CD1c-positive myeloid dendritic cell (primary cell): ENCODE results near the gene VWA3A.
"Not testable (repeated sequence)": the region's sequence is repeated elsewhere in the genome, so short reads cannot be mapped to it uniquely, and the experiment has no call there.

Source experiments
- DNase-seq: peaks from one replicate; pipeline ENCODE4 v3.0.0-alpha.2; 2016; ENCODE audit errors: extremely low spot score

Gene VWA3A, protein sequence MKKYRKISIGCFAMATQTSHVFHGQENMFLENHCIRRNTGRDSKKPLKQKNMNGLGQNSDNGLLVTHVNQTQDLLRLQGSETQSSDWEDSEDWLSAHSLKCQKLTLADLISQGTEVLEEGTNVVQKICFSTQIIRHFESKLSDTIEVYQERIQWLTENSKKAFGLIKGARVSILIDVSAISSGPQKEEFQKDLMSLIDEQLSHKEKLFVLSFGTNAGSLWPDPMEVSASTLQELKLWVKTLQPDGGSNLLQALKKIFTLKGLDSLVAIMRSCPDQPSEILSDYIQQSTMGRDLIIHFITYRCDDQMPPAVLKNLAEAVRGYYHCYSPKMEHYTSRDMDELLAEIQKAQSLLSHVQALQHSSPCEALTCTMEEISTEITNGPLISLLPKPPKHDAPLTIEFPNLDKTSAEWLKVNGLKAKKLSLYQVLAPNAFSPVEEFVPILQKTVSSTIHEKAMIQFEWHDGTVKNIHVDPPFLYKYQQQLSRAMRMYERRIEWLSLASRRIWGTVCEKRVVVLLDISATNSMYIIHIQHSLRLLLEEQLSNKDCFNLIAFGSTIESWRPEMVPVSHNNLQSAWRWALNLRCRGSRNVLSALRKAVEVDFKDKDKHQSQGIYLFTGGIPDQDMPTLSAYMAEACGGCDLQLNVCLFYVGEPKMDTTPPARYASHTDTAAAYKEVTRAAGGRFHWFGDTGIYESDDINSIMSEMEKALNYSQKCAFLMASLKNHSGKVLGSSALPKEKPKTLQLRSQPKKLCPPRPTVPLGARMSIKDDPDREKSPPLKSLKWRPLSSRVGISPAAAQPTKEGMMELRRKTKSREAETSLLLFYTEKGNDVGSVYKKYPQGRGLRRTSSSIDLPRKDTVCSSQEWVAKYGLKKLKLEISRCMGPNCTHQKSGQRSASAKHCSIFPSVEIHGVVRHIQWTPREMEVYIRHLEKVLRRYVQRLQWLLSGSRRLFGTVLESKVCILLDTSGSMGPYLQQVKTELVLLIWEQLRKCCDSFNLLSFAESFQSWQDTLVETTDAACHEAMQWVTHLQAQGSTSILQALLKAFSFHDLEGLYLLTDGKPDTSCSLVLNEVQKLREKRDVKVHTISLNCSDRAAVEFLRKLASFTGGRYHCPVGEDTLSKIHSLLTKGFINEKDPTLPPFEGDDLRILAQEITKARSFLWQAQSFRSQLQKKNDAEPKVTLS

DNA sequence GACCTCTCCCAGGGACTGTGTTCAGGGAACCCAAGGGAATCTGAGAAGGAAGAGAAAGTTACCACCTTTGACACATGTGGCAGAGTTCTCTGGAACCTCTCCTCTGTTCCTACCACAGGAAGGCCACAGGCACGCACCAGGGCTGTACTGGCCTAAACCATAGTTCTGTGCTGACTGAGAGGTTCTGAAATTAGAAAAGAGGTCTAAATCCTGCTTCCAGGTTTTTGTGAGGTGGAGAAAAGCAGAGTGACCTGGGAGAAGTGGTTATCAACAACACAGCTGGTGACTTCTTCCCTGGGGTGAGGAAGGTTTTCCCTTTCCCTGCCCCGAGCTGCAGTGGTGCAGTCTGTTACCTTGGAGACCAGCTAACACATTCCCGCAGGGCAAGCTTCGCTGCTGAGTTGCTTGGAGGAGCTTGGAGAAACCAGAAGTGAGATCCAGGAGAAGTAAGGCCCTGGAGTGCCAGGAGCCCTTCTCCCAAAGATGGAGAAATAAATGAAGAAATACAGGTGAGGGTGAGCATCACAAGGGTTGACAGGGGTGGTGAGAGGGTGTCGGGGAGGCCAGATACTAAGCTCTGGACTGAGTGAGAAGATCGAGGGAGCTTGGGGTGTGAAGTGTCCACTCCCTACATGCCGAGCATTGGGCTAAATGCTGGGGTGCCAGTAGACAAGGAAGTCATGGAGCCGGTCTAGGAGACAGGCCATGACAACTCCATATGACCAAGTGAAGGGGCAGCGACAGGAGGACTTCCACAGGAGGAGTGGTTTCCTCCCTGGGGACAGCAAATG, at the start of gene VWA3A:
Gene VWA3A (plus strand): TSS at position 399 of the 791 bp plus-strand sequence. CDS start 97 bp downstream, at position 496.
- DNase-seq, result no peak

DNA sequence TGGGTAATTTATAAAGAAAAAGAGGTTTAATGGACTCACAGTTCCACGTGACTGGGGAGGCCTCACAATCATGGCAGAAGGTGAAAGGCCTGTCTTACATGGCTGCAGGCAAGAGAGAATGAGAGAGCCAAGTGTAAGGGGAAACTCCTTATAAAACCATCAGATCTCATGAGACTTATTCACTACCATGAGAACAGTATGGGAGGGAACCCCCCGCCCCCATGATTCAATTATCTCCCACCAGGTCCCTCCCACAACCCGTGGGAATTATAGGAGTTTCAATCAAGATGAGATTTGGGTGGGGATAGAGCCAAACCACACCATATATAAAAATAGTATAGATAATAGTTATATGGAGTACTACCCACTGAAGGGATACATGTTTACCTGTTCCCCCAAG, 48.5 kb upstream of the VWA3A start:
- not testable (repeated sequence) for DNase-seq

DNA sequence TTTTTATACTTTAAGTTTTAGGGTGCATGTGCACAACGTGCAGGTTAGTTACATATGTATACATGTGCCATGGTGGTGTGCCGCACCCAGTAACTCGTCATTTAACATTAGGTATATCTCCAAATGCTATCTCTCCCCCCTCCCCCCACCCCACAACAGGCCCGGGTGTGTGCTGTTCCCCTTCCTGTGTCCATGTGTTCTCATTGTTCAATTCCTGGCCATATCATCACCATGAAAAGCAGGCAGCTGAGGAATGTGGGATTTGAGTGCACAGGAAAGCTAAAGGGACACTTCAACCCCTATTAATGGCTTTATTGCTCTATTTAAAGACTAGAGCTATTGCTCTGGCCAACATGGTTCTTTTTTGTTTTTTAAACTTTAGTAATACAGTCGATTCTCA, 46.5 kb upstream of the VWA3A start:
- DNase-seq, result not testable (repeated sequence)

DNA sequence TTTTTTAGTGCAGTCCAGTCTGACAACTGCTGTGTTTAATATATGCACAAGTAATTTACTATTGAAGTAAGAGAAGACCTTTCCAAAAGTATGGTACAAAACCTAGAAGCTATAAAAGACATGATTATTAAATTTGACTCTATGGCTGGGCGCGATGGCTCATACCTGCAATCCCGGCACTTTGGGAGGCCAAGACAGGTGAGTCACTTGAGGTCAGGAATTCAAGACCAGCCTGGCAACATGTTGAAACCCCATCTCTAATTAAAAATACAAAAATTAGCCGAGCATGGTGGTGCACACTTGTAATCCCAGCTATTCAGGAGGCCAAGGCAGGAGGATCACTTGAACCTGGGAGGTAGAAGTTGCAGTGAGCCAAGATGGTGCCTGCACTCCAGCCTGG, 41.4 kb upstream of the VWA3A start:
- DNase-seq, result no peak

DNA sequence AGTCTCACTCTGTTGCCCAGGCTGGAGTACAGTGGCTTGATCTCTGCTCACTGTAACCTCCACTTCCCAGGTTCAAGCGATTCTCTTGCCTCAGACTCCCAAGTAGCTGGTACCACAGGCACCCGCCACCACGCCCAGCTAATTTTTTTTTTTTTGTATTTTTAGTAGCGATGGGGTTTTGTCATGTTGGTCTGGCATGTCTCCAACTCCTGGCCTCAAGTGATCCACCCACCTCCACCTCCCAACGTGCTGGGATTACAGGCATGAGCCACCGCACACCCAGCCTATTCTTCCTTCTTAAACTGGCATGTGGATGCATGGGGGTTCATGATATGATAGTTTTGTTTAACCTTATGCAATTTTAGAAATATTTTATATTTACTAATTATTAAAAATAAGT, 39.4 kb upstream of the VWA3A start:
- no peak for DNase-seq

DNA sequence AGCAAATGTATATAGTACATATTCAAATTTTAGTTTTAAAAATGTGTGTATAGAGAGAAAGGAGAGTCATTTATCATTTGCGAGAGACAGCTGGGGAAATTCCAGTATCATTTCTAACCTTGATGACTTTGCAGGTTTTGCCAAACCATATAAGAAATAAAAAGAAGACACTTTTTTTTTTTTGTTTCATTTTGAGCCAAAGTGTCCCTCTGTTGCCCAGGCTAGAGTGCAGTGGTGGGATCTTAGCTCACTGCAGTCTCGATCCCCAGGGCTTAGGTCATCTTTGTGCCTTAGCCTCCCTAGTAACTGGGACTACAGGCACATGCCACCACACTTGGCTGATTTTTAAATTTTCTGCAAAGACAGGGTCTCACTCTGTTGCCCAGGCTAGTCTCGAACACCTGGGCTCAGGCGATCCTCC, 38.4 kb upstream of the VWA3A start:
- no peak for DNase-seq

DNA sequence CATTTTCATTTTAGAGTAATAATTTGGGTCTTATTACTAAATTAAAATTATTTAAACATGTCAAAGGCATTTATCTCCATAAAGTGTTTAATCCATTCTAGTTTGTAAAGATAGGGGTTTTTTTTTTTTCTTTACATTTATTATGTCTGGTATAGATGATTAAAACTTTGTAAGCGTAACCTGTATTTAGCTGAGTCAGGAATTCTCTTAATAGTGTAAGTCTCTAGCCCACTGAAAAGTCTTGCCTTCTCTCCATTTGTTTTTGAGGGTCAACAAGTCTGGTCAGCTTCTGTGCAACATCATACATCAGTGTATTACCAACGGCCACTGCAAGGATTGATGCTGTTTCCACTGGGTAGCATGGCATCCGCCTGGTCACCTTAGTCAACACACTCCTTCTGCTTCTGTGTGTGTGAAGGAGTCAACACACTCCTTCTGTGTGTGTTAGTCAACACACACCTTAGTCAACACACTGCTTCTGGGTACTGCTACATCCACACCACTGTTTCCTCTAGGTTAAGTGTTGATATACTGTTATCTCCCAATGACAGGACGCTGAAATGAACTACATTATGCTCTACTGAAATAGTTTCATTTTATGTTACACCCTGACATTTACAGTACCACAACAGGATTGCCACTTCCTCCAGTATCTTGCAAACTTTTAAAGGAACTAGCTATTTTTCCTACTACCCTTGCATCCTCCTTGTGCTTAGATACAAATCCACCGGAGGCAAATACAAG, 37.3 kb upstream of the VWA3A start:
- DNase-seq, result no peak

DNA sequence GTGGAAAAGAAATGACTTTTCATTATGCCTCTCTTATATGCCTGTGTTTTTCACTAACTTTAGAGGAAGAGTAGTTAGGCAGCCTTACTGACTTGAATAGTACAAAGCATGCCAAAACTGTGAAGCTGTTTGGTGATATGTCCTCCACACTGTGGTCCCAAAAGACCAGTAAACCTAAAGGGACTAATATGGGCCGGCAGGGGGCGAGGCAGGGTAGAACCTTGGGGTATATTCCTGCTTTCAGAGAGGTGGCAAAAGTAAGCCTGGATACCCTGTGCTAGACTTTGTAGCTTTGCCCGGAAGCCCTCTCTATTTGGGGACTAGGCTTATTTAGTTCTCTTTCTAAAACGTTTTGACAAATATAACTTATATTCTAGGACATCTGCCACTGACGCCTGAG, 36.5 kb upstream of the VWA3A start:
- DNase-seq, result no peak

DNA sequence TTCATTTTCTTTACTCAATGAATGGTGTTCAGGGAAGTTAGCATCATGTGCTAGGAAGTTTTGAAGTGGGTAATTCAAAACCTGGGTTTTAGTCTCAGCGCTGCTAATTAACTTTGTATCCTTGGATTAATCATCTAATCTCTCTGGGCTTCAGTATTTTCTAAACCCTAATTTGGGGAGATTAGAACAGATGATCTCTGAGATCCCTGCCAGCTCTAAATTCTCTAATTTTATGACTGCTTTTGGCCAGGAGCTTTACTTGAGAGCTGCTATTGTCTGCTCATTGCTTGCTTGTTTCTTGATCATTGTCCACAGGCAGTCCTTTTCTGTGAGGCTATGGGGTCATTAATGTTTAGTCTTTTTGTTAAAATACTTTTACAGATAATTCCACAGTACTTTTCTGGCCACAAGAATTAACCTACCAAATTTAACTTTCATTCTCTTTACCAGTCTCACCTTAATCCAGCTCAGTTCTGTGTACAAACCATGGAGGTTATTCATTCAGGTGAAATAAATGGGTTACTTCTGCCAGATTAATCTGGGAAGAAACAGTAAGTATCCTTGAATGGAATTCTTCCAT, 28.4 kb upstream of the VWA3A start:
- DNase-seq, result no peak

DNA sequence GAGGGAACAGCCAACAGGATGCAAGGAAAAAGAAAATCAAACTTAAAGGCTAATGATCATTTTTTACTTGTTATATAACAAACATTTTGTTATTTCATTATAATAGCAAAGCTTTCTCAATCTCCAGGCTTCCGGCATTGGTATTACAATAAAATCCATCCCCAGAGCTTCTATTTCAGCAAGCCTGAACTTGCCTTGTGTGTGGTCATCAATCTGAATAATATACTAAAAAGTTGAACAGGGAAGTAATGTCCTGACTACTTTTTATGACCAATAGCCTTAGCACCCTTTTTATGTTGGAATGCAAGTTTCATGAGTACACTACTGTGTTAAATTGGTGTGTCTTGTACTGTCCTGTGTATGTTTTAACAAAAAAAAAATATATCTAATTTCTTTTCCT, 27.1 kb upstream of the VWA3A start:
- DNase-seq, result no peak

DNA sequence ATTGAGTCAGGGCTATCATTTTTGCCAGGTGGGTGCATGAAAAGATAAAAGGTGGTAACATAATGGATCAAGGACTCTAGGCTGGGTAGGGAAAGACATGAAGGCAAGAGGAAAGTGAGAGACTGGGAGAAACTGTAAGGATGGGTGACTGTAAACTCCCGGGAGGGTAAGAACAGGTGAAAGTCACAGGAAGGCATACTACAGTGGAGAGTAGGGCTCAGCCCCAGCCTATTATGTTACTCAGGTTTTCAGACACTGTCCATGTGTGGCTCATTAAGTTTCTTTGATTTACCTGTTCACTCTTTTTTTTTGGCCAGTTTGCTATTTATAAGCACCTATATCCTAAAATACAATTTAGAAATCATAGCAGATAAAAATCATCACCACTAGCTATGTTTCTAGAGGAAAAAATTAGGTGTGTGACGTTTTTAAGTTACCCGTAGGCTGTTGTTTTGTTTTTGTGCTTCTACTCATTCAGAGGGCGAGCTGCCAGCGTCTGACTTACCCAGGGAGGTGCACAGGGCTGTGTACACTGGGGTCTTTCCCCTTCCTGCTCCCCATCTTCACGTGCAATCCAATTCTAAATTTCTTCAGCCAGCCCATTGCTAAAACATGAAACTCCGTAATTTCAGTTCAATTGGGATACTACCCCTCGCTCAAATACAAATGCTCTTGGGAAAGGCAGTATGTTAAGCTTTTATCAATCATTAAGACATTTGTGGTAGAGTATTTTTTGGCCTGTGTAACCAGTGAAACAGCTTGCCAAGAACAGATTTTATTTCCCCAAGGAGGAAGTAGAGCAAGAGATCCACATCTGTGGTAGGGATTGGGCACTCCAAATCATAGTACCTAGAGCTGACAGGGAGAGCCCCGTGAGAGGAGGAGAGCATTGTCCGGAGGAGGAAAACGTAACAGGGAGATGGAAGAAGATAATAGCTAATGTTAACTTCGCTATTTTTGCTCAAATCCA, 21.7 kb upstream of the VWA3A start:
- no peak for DNase-seq

DNA sequence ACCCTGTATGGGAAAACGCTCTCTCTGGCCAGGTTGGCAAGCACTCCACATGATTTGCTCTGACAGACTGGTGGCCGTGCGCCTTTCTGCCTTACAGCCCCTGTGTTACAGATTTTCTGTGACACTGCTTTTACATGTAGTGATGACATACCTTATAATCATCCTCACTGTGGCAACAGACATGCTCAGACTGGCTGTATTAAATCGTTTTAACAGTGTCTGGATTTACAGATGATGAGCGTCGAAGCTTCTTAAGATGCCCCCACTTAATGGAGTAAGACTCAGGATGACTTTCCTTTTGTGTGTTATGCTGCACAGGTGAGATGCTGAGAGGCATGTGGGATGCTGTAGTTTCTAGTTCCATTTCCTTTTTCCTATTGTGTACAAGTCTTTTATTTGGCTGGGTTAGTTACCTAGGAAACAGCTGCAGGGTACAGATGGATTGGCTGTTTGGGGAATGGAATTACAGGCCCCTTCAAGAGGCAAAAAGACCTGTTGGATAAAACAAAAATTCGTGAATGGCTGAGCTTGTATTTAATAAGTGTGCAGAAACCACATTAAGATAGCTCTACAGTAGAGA, 20.9 kb upstream of the VWA3A start:
- DNase-seq, result no peak

DNA sequence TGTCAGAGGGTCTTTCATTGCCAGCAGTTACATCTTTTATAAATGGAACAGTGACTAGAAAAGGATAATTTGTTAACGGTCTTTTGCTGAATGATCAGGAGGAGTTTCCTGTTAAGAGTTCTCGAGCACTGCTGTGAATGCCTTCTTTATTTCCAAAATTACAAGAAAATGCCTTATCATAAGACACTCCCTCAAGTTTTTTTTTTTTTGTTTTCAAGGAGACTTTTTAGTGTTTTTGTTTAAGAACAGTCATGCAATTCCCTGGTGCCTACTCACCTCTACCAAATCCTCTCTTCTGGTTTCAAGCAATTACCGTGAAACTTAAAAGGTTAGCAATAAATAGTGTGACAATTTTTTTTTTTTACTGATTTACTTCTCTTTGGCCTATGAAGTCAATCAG, 19.0 kb upstream of the VWA3A start:
- DNase-seq, result no peak

DNA sequence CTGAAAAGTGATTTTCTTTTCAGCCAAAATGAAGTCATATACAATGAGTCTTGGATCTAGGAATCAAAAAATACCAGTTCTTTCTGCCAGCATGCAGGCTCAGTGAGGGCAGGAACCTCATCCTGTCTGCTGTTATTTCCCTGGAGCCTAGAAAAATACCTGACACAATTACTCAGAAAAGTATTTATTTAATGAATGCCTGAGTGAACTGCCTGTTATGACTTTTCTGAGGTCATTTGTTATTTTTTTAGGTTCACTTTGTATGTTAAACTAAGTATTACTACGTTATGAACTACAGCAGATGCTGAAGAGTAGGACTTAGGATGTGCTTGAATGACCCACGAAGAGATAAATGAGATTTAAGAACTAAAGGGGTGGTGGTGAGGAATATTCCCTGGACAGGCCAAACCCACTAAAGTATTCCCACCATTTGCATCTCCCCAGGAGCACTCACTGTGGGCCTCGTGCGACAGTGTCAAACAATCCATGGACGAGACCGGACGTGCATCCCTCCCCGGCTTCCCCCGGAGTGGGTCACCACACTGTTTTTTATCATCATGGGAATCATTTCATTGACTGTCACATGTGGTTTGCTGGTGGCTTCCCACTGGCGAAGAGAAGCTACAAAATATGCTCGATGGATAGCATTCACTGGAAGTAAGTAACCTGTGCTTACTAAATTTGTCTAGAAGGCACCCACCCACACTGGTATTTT, 17.1 kb upstream of the VWA3A start:
- no peak for DNase-seq

DNA sequence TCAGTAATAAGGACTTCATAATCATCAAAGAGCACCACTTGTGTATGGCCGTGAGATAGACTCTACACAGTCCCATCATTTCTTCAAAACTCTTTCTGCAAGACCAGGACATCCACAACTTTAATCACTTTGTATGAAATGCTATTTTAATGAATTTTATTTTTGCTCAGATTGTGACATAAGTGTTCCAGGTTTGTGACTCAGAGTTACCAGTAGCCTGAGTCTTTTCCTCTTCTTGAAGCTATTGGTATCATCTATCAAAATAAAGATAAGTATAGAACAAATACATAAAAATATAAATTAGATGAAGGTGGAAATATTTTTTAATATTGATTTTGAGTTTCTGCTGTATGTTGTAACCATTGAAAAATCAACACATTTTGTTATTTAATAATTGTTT, 16.6 kb upstream of the VWA3A start:
- DNase-seq, result no peak

DNA sequence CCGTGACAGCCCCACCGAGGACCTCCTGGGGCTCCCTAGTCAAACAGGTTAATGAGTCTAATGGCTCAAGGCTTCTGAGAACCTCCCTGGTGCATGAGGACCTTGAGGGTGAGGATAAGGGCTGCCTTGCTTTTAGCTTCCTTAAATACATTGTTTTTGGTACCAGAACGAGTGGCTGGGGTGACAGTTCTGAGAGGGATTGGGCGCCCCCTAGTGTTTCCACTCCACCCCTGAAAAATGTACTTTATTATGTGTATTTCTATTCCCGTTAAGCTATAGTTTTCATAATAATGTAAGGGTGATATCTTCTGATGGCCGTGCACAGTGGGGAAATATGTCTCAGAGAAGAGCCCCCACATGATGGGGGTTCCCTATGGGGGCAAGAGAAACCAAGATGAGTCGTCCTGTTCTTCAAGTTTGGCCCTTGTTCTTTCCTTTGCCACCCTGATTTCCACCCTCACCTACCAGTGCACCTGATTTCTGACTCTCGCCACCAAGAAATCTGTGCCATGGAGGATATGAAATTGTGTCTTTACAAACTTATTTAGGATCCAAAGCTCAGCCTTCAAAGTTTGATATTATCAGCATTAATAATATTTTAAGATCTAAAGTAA, 14.5 kb upstream of the VWA3A start:
- DNase-seq, result peak; percentile 73

DNA sequence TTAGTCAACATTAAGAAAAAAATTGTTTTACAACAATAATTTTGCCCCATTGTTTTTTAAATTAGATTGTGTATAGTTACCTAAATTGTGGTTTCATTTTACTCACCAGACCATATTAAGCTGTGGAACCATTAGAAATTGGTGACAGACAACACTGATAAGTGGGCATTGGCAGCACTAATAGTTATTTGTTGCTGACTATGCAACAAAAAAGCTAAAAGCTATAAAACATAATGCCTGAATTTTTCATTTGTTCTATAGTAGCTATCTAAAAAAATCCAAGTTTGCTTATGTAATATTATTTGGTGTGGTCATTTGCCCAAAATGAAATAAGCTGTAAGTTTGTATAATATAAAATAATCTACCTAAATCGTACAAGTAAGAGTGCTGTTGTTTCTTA, 13.7 kb upstream of the VWA3A start:
- DNase-seq, result no peak

DNA sequence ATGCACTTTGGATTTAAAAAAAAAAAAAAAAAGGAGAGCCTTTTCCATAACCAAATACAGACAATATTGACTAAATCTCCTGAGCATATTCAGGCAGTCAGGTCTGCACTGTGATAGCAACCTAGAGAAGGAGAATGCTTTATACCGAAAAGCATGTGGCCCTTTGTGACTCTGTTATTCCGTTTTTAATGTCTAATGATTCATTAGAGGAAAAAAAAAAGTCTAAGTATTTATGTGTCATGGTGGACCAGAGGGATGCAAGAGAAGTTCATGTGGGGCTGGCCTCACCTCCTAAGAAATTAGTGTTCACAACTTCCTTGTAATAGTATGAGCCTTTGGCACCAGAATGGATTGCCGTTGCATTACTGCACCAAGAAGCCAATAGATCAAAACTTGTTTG, 11.3 kb upstream of the VWA3A start:
- DNase-seq, result no peak
